IMR-90 (cell line): ENCODE data around the gene PALMD. TPM values are rescaled to one million over a fixed set of nuclear protein-coding genes. Genes with fewer than 3 reads are reported as not detected.

Source experiments
- ATAC-seq: fragments of 200-7000 bp; cut with Tn5 transposase; 2 replicates; pipeline ENCODE4 v1.9.1; 2020; ENCODE audit warnings: low read depth, mild to moderate bottlenecking, moderate library complexity
- BruUV-seq: library from RNA; stranded (reverse); fragments of 400-500 nt; replicated peaks from 2 replicates; lab custom pipeline; 2021; lab: Mats Ljungman, UMichigan
- CTCF ChIA-PET: fragments of 300-600 bp; formaldehyde crosslinking; extraction: SDS; loops from one replicate; lab custom pipeline; 2021; ENCODE audit warnings: antibody characterized with exemption; lab: Yijun Ruan, JAX
- POLR2A ChIA-PET: fragments of 300-600 bp; sonication (Branson Sonifier 250); formaldehyde crosslinking; loops from one replicate; lab custom pipeline; 2022; ENCODE audit warnings: antibody characterized with exemption; ENCODE audit not compliant: unreplicated experiment; lab: Charles Lee
- DNase-seq: peaks from one replicate; pipeline ENCODE4 v3.0.0; 2013
- H2AFZ ChIP-seq: replicated peaks from 2 replicates; pipeline ENCODE3; 2013; ENCODE audit warnings: low read length, mild to moderate bottlenecking; ENCODE audit not compliant: poor library complexity
- H2AK5ac ChIP-seq: 2 replicates; pipeline ENCODE4 v1.6.1; 2013; ENCODE audit warnings: low read depth, low read length, inconsistent platforms
- H2AK9ac ChIP-seq: replicated peaks from 2 replicates; pipeline ENCODE3; 2013; ENCODE audit warnings: mild to moderate bottlenecking, low read depth, low read length, moderate library complexity; ENCODE audit not compliant: poor library complexity
- H2BK120ac ChIP-seq: 2 replicates; pipeline ENCODE4 v1.6.1; 2013; ENCODE audit warnings: low read depth, low read length, inconsistent platforms
- H2BK15ac ChIP-seq: 3 replicates; pipeline ENCODE4 v1.6.1; 2013; ENCODE audit warnings: low read depth, low read length, inconsistent platforms
- H2BK20ac ChIP-seq: 2 replicates; pipeline ENCODE4 v1.6.1; 2013; ENCODE audit warnings: low read depth, mild to moderate bottlenecking, inconsistent platforms, low read length, moderate library complexity
- H2BK5ac ChIP-seq: 2 replicates; pipeline ENCODE4 v1.6.1; 2013; ENCODE audit warnings: mild to moderate bottlenecking, low read depth, low read length, inconsistent platforms; ENCODE audit not compliant: poor library complexity, severe bottlenecking
- H3K14ac ChIP-seq: replicated peaks from 2 replicates; pipeline ENCODE4 v1.6.1; 2013; ENCODE audit warnings: low read depth, low read length, inconsistent platforms
- H3K18ac ChIP-seq: 2 replicates; pipeline ENCODE4 v1.6.1; 2013; ENCODE audit warnings: low read depth, low read length, control low read depth
- H3K23ac ChIP-seq: 2 replicates; pipeline ENCODE4 v1.6.1; 2013; ENCODE audit warnings: low read depth, low read length, inconsistent platforms
- H3K27ac ChIP-seq: 2 replicates; pipeline ENCODE4 v1.5.1; 2013; ENCODE audit warnings: mild to moderate bottlenecking, control low read depth, low read length; ENCODE audit not compliant: insufficient read depth
- H3K27me3 ChIP-seq: 2 replicates; pipeline ENCODE4 v1.6.1; 2013; ENCODE audit warnings: low read length; ENCODE audit not compliant: control insufficient read depth, insufficient read depth
- H3K36me3 ChIP-seq: 2 replicates; pipeline ENCODE4 v1.6.1; 2013; ENCODE audit warnings: low read length, mixed read lengths; ENCODE audit not compliant: control insufficient read depth, insufficient read depth
- H3K4ac ChIP-seq: 2 replicates; pipeline ENCODE4 v1.6.1; 2013; ENCODE audit warnings: low read depth, low read length, inconsistent platforms
- H3K4me1 ChIP-seq: 2 replicates; pipeline ENCODE4 v1.6.1; 2013; ENCODE audit warnings: low read length, mixed read lengths; ENCODE audit not compliant: control insufficient read depth, insufficient read depth
- H3K4me2 ChIP-seq: 2 replicates; pipeline ENCODE4 v1.6.1; 2013; ENCODE audit warnings: low read depth, mild to moderate bottlenecking, control low read depth, low read length, moderate library complexity
- H3K4me3 ChIP-seq: 2 replicates; pipeline ENCODE4 v1.5.1; 2013; ENCODE audit warnings: low read depth, mild to moderate bottlenecking, control low read depth, low read length, moderate library complexity; ENCODE audit not compliant: insufficient read depth
- H3K56ac ChIP-seq: 2 replicates; pipeline ENCODE4 v1.6.1; 2013; ENCODE audit warnings: low read length, inconsistent platforms; ENCODE audit not compliant: insufficient read depth; ENCODE audit errors: extremely low read depth
- H3K79me1 ChIP-seq, 2 experiments: 2 replicates each; pipeline ENCODE4 v1.6.1; 2013; ENCODE audit warnings: low read length in 2 of 2, inconsistent platforms in 1 of 2, low read depth in 1 of 2
- H3K9ac ChIP-seq: 2 replicates; pipeline ENCODE4 v1.6.1; 2013; ENCODE audit warnings: low read depth, low read length, control low read depth
- H3K9me1 ChIP-seq: 2 replicates; pipeline ENCODE4 v1.6.1; 2013; ENCODE audit warnings: low read length, inconsistent platforms; ENCODE audit not compliant: insufficient read depth
- H3K9me3 ChIP-seq: 2 replicates; pipeline ENCODE4 v1.6.1; 2013; ENCODE audit warnings: low read length; ENCODE audit not compliant: control insufficient read depth, insufficient read depth
- H4K20me1 ChIP-seq: 2 replicates; pipeline ENCODE4 v1.6.1; 2013; ENCODE audit warnings: low read length, inconsistent platforms; ENCODE audit not compliant: insufficient read depth
- H4K5ac ChIP-seq: 2 replicates; pipeline ENCODE4 v1.6.1; 2013; ENCODE audit warnings: mild to moderate bottlenecking, low read depth, low read length, control low read depth
- H4K8ac ChIP-seq, 2 experiments: 2 replicates each; pipeline ENCODE4 v1.6.1; 2013; ENCODE audit warnings: low read depth in 2 of 2, low read length in 2 of 2, control low read depth in 1 of 2, inconsistent platforms in 1 of 2
- H4K91ac ChIP-seq: 2 replicates; pipeline ENCODE4 v1.6.1; 2013; ENCODE audit warnings: low read depth, low read length, inconsistent platforms; ENCODE audit not compliant: insufficient read depth
- BHLHE40 ChIP-seq: fragments of 150-350 bp; IDR thresholded peaks from 2 replicates; pipeline ENCODE4 v1.6.1; 2016; ENCODE audit warnings: mild to moderate bottlenecking, low read depth, low read length
- CEBPB ChIP-seq: IDR thresholded peaks from 2 replicates; pipeline ENCODE4 v1.6.1; 2012; ENCODE audit warnings: low read depth, low read length, improper control_type of control experiment
- CHD1 ChIP-seq: IDR thresholded peaks from 2 replicates; pipeline ENCODE4 v1.6.1; 2012; ENCODE audit warnings: low read depth, low read length, improper control_type of control experiment
- CTCF ChIP-seq: conservative IDR thresholded peaks from 2 replicates; pipeline ENCODE4 v1.5.1; 2012; ENCODE audit warnings: mild to moderate bottlenecking, low read depth, low read length, improper control_type of control experiment
- ELK1 ChIP-seq: fragments of 150-350 bp; IDR thresholded peaks from 2 replicates; pipeline ENCODE4 v1.6.1; 2016; ENCODE audit warnings: low read depth, mild to moderate bottlenecking, low read length, moderate library complexity, borderline replicate concordance
- FOS ChIP-seq: fragments of 150-350 bp; IDR thresholded peaks from 2 replicates; pipeline ENCODE4 v1.6.1; 2016; ENCODE audit warnings: low read depth, low read length
- MAFK ChIP-seq: IDR thresholded peaks from 2 replicates; pipeline ENCODE4 v1.6.1; 2012; ENCODE audit warnings: low read depth, low read length, improper control_type of control experiment
- MAZ ChIP-seq: IDR thresholded peaks from 2 replicates; pipeline ENCODE4 v1.6.1; 2012; ENCODE audit warnings: low read depth, mild to moderate bottlenecking, low read length, improper control_type of control experiment, moderate library complexity, borderline replicate concordance
- MXI1 ChIP-seq: IDR thresholded peaks from 2 replicates; pipeline ENCODE4 v1.6.1; 2012; ENCODE audit warnings: low read depth, mild to moderate bottlenecking, low read length, moderate library complexity, borderline replicate concordance
- NFE2L2 ChIP-seq: fragments of 150-350 bp; IDR thresholded peaks from 2 replicates; pipeline ENCODE4 v1.6.1; 2016; ENCODE audit warnings: low read depth, mild to moderate bottlenecking, low read length
- POLR2A ChIP-seq: IDR thresholded peaks from 2 replicates; pipeline ENCODE4 v1.6.1; 2012; ENCODE audit warnings: mild to moderate bottlenecking, low read depth, low read length
- RAD21 ChIP-seq: IDR thresholded peaks from 2 replicates; pipeline ENCODE4 v1.6.1; 2012; ENCODE audit warnings: low read length, improper control_type of control experiment
- RCOR1 ChIP-seq: IDR thresholded peaks from 2 replicates; pipeline ENCODE4 v1.6.1; 2012; ENCODE audit warnings: mild to moderate bottlenecking, low read length, improper control_type of control experiment; ENCODE audit not compliant: insufficient replicate concordance
- RFX5 ChIP-seq: IDR thresholded peaks from 2 replicates; pipeline ENCODE4 v1.8.0; 2012; ENCODE audit warnings: low read depth, mild to moderate bottlenecking, low read length, moderate library complexity
- SMC3 ChIP-seq: fragments of 150-350 bp; IDR thresholded peaks from 2 replicates; pipeline ENCODE4 v1.6.1; 2016; ENCODE audit warnings: low read depth, mild to moderate bottlenecking, antibody characterized with exemption, low read length, moderate library complexity
- USF2 ChIP-seq: fragments of 150-350 bp; IDR thresholded peaks from 2 replicates; pipeline ENCODE4 v1.6.1; 2017; ENCODE audit warnings: mild to moderate bottlenecking, antibody characterized with exemption, low read length, low read depth
- WGBS, 2 experiments: methylation state at CpG; one replicate each; pipeline versions ENCODE4 v1.1.5 to v1.1.7; 2013; ENCODE audit warnings: missing lambda C conversion rate in 2 of 2; ENCODE audit not compliant: insufficient read length in 1 of 2; ENCODE audit errors: extremely low coverage in 2 of 2; 5-methylcytosine and 5-hydroxymethylcytosine counted together
- dilution Hi-C: fragments of 300-500 bp; cut with HindIII; formaldehyde crosslinking; loops from one replicate; pipeline ENCODE4 v1.14.3; 2018; ENCODE audit warnings: low sequenced_read_pairs; ENCODE audit not compliant: unreplicated experiment
- in situ Hi-C: fragments of 300-500 bp; cut with MboI; formaldehyde crosslinking; loops from 3 replicates; pipeline ENCODE4 v1.14.3; 2019; ENCODE audit warnings: low sequenced_read_pairs, inconsistent platforms, mixed read lengths
- intact Hi-C: fragments of 100-400 bp; cut with micrococcal nuclease; formaldehyde crosslinking; loops from 2 replicates; pipeline ENCODE4 v1.10.0; 2022
- polyA plus RNA-seq, 3 experiments: library from polyadenylated mRNA; depleted of rRNA; stranded (reverse); fragments of >200 nt; gene quantifications; 2 replicates each; pipeline ENCODE4 v1.2.3, GENCODE V29; 2012; ENCODE audit warnings: low replicate concordance in 1 of 3
- total RNA-seq: library from RNA; depleted of rRNA; stranded (reverse); fragments of >200 nt; gene quantifications from 2 replicates; pipeline ENCODE4 v1.2.3, GENCODE V29; 2012

Gene PALMD
- total and polyA plus RNA-seq, 2 of the 4 experiments (the other 2 are of a cell fraction): 0.51 to 0.72 TPM

- Histone ChIP-seq H3K27ac (no peak overlapping the region), H3K4ac (no peak overlapping the region), H2BK20ac (no peak overlapping the region), H4K8ac (no peak overlapping the region), H3K27me3 (no peaks in the 10 kb centered on the region), H2BK120ac (no peak overlapping the region), H3K79me1 (no peaks in the 10 kb centered on the region), H2BK15ac (no peak overlapping the region), H3K56ac (no peak overlapping the region), H2AK9ac (no peak overlapping the region), H3K23ac (no peak overlapping the region), H3K9me3 (no peaks in the 10 kb centered on the region), H2BK5ac (no peak overlapping the region), H3K36me3 (no peaks in the 10 kb centered on the region), H2AK5ac (no peak overlapping the region), H4K20me1 (no peaks in the 10 kb centered on the region), H3K4me3 (no peak overlapping the region), H4K5ac (no peak overlapping the region), H3K9ac (no peak overlapping the region), H3K4me2 (no peak overlapping the region), H3K9me1 (peaks cover 5% of the 10 kb centered on the region; the same call in 1 of the 2 replicates), H2AFZ (no peak overlapping the region), H3K4me1 (peaks cover 5% of the 10 kb centered on the region), H4K91ac (no peak overlapping the region), H3K14ac (no peak overlapping the region), H3K18ac (no peak overlapping the region)
- ATAC-seq: no peak
- no CpG with 5 or more reads among the region's 2 CpGs for WGBS, 2 experiments
- ChIA-PET POLR2A (no interaction called here), CTCF (interaction anchor here (0.6 kb wide), 1 partner anchor 105 kb away, joined by 4 read pairs; no protein-coding TSS in a partner anchor)
- BruUV-seq: no TSS peak
- in situ Hi-C loops (no loop called here), dilution Hi-C loops (no loop called here), intact Hi-C loops (no loop called here)
- TF ChIP-seq NFE2L2: no peak
- TF ChIP-seq BHLHE40: no peak
- no peak for TF ChIP-seq RCOR1
- no peak for TF ChIP-seq CHD1
- no peak for TF ChIP-seq MAZ
- TF ChIP-seq SMC3: no peak
- TF ChIP-seq RAD21: no peak
- no peak for TF ChIP-seq FOS
- no peak for TF ChIP-seq POLR2A
- TF ChIP-seq CTCF: no peak
- TF ChIP-seq MAFK: no peak
- TF ChIP-seq MXI1: no peak
- no peak for TF ChIP-seq ELK1
- TF ChIP-seq RFX5: no peak
- no peak for TF ChIP-seq USF2
- TF ChIP-seq CEBPB: no peak
- no peak for DNase-seq
Measured at GRCh38 chr1:99660496-99660895, 14.6 kb downstream of the PALMD start.
